Neural cell (in vitro differentiated cells): Measurements from ENCODE around the gene INPP5E. TPM values are rescaled to one million over a fixed set of nuclear protein-coding genes. Genes with fewer than 3 reads are reported as not detected.

ENCODE experiments used
- H2AFZ ChIP-seq: fragments of 200-600, 300-800 bp; sonication (generic), shearing (Covaris generic); 2 replicates; pipeline ENCODE4 v1.6.0; 2014; ENCODE audit warnings: low read depth, mild to moderate bottlenecking, antibody characterized with exemption, low read length, moderate library complexity
- H3F3A ChIP-seq: fragments of 200-600 bp; shearing (Covaris generic); 2 replicates; pipeline ENCODE4 v1.6.1; 2016; ENCODE audit warnings: mild to moderate bottlenecking, moderate library complexity, mixed read lengths, antibody characterized with exemption, low read length; ENCODE audit not compliant: insufficient read depth, poor library complexity, severe bottlenecking
- H3K27ac ChIP-seq: fragments of 200-600, 300-800 bp; sonication (generic), shearing (Covaris generic); 2 replicates; pipeline ENCODE4 v1.5.1; 2014; ENCODE audit warnings: mild to moderate bottlenecking, low read length, moderate library complexity
- H3K27me3 ChIP-seq: fragments of 300-800, 200-600 bp; sonication (generic), shearing (Covaris generic); 2 replicates; pipeline ENCODE4 v1.6.0; 2014; ENCODE audit warnings: mild to moderate bottlenecking, low read depth, low read length, moderate library complexity; ENCODE audit not compliant: insufficient read depth
- H3K36me3 ChIP-seq: fragments of 300-800, 200-600 bp; sonication (generic), shearing (Covaris generic); 2 replicates; pipeline ENCODE4 v1.5.1; 2014; ENCODE audit warnings: mild to moderate bottlenecking, antibody characterized with exemption, low read length, moderate library complexity; ENCODE audit not compliant: insufficient read depth
- H3K4me2 ChIP-seq: fragments of 300-800, 200-600 bp; sonication (generic), shearing (Covaris generic); 2 replicates; pipeline ENCODE4 v1.6.0; 2014; ENCODE audit warnings: mild to moderate bottlenecking, low read length
- H3K4me3 ChIP-seq: fragments of 300-800, 200-600 bp; sonication (generic), shearing (Covaris generic); 2 replicates; pipeline ENCODE4 v1.5.1; 2014; ENCODE audit warnings: mild to moderate bottlenecking, low read length, moderate library complexity
- H3K79me2 ChIP-seq: fragments of 200-600 bp; shearing (Covaris generic); replicated peaks from 2 replicates; pipeline ENCODE4 v1.6.0; 2014; ENCODE audit warnings: mild to moderate bottlenecking, low read length, moderate library complexity; ENCODE audit not compliant: insufficient read depth
- H3K9ac ChIP-seq: fragments of 300-800, 200-600 bp; sonication (generic), shearing (Covaris generic); 2 replicates; pipeline ENCODE4 v1.6.1; 2016; ENCODE audit warnings: mild to moderate bottlenecking, low read length, mixed read lengths
- H3K9me2 ChIP-seq: fragments of 200-600 bp; shearing (Covaris generic); 2 replicates; pipeline ENCODE4 v1.6.1; 2016; ENCODE audit warnings: mild to moderate bottlenecking, low read length, mixed read lengths; ENCODE audit not compliant: insufficient read depth
- H3K9me3 ChIP-seq: fragments of 200-600, 300-800 bp; sonication (generic), shearing (Covaris generic); 2 replicates; pipeline ENCODE4 v1.6.1; 2016; ENCODE audit warnings: mild to moderate bottlenecking, mixed run types, low read length, moderate library complexity, mixed read lengths
- H4K20me1 ChIP-seq: fragments of 200-600 bp; shearing (Covaris generic); 2 replicates; pipeline ENCODE4 v1.6.1; 2016; ENCODE audit warnings: mild to moderate bottlenecking, mixed run types; ENCODE audit not compliant: insufficient read depth
- EP300 ChIP-seq: fragments of 450-650 bp; conservative IDR thresholded peaks from 2 replicates; pipeline ENCODE4 v1.6.1; 2014; ENCODE audit warnings: antibody characterized with exemption, mild to moderate bottlenecking, moderate library complexity; ENCODE audit not compliant: poor library complexity, severe bottlenecking
- EZH2 ChIP-seq: fragments of 200-600, 300-800 bp; shearing (Covaris generic), sonication (generic); IDR thresholded peaks from 2 replicates; pipeline ENCODE4 v1.6.1; 2014; ENCODE audit warnings: antibody characterized with exemption, low read length, borderline replicate concordance, mild to moderate bottlenecking; ENCODE audit not compliant: insufficient read depth, poor library complexity, severe bottlenecking
- MXI1 ChIP-seq: fragments of 450-650 bp; conservative IDR thresholded peaks from 2 replicates; pipeline ENCODE4 v1.6.1; 2014; ENCODE audit warnings: antibody characterized with exemption, mild to moderate bottlenecking; ENCODE audit not compliant: poor library complexity, severe bottlenecking
- POLR2AphosphoS5 ChIP-seq: IDR thresholded peaks from 2 replicates; pipeline ENCODE4 v1.6.1; 2012
- RAD21 ChIP-seq: fragments of 450-650 bp; conservative IDR thresholded peaks from 2 replicates; pipeline ENCODE4 v1.6.1; 2014; ENCODE audit warnings: antibody characterized with exemption, mild to moderate bottlenecking, moderate library complexity
- SMC3 ChIP-seq: fragments of 450-650 bp; conservative IDR thresholded peaks from 2 replicates; pipeline ENCODE4 v1.6.1; 2014; ENCODE audit warnings: antibody characterized with exemption, mild to moderate bottlenecking, moderate library complexity; ENCODE audit not compliant: poor library complexity
- TAF1 ChIP-seq: IDR thresholded peaks from 2 replicates; pipeline ENCODE4 v1.6.1; 2012; ENCODE audit warnings: low read depth
- polyA plus RNA-seq: library from polyadenylated mRNA; depleted of rRNA; stranded (reverse); fragments of >200 nt; gene quantifications from 2 replicates; pipeline ENCODE4 v1.2.3, GENCODE V29; 2014
- TF ChIP-seq, protein P1 (sequence below): fragments of 450-650 bp; IDR thresholded peaks from 2 replicates; pipeline ENCODE4 v1.5.1; 2014; ENCODE audit warnings: antibody characterized with exemption, mild to moderate bottlenecking, moderate library complexity; ENCODE audit not compliant: poor library complexity, severe bottlenecking
- TF ChIP-seq, protein P2 (sequence below): IDR thresholded peaks from 2 replicates; pipeline ENCODE4 v1.6.1; 2012; ENCODE audit warnings: borderline replicate concordance

The INPP5E gene
- polyA plus RNA-seq, 1 donor from 2014 or later = 17.9 TPM

DNA sequence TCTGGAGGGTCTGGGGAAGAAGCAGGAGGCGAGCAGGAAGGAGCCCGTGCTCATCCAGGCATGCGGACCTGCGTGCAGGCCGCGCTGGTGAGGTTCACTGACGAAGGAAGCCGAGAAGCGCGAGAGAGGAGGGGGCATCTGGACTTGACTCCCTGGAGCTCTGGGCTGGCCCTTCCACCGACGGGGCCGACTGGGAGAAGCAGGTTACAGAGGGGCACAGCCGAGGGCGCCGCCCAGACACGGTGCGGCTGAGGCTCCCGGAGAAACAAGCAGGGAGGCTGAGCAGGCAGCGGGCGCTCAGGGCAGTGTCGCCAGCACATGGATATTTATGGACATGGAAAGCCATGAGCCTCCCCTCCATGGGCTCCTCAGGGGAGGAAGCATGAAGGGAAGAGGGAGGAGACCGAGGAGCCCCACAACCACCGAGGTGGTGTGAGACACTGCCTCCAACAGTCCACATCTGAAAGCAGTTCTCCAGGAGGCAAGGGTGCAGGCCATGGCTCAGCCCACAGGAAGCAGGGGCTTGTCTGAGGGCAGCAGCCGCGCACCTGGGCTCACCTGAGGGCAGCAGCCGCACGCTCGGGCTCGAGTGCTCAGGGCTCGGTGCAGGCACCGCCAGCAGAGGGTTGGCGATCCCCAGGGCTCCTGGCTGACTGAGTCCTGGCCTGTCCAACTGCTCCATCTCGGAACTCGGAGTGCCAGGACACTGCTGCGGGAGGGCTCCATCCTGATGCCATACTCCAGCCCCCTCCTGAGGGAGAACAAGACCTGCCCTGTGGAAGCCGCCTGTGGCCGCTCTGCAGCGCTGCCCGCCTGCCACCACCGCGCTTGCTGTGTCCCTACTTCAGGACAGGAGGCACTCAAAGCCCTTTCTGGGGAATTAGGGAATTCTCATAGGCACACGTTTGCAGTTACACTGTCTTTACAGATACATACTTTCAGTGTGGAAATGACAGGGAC is 15.7 kb upstream of the INPP5E start:
- H3K27ac ChIP-seq = no peak overlapping the region
- no peak overlapping the region for H3K9ac ChIP-seq
- H2AFZ ChIP-seq = no peak overlapping the region
- no peaks in the 10 kb centered on the region for H3K36me3 ChIP-seq
- H3K27me3 ChIP-seq = no peaks in the 10 kb centered on the region
- H3F3A ChIP-seq = no peaks in the 10 kb centered on the region
- TF ChIP-seq, protein P1, sequence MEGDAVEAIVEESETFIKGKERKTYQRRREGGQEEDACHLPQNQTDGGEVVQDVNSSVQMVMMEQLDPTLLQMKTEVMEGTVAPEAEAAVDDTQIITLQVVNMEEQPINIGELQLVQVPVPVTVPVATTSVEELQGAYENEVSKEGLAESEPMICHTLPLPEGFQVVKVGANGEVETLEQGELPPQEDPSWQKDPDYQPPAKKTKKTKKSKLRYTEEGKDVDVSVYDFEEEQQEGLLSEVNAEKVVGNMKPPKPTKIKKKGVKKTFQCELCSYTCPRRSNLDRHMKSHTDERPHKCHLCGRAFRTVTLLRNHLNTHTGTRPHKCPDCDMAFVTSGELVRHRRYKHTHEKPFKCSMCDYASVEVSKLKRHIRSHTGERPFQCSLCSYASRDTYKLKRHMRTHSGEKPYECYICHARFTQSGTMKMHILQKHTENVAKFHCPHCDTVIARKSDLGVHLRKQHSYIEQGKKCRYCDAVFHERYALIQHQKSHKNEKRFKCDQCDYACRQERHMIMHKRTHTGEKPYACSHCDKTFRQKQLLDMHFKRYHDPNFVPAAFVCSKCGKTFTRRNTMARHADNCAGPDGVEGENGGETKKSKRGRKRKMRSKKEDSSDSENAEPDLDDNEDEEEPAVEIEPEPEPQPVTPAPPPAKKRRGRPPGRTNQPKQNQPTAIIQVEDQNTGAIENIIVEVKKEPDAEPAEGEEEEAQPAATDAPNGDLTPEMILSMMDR = no peak
- H4K20me1 ChIP-seq = no peaks in the 10 kb centered on the region
- no peak overlapping the region for H3K4me2 ChIP-seq
- H3K4me3 ChIP-seq = no peak overlapping the region
- H3K79me2 ChIP-seq = no peaks in the 10 kb centered on the region
- no peaks in the 10 kb centered on the region for H3K9me2 ChIP-seq
- H3K9me3 ChIP-seq = no peaks in the 10 kb centered on the region

DNA sequence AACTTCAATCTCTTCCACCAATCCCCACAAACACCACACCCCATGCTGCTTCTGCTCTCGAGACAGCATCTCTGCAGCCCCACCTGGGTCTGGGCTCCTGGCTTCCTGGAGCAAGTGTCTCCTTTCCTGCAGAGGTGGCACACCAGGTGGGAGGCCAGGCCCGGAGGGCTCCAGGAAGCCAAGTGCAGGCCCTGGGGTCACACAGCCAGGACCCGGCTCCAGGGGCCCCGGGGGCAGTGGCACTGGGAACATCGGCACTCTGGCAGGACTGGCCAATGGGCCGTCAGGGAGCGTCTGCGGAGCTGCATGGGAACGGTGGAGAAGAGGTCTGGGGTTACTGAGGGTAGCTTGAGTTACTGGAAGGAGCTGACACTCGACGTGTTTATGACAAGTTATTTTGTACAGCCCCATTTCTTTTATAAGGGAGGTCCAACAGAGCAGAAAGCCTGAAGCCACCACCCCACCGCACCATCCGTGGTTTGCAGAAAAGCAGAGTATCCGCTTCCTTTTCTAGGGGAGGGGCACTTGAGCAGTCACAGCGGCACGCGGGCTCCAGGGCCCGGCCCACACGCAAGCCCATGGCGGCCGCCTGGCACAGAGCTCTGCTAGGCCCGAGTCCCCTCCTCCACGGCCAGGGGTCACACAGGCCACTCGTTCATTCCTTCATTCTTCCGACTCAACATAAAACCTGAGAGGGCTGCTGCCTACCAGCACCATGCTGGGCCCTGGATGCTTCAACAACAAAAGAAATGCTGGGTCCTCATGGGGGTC is 14.6 kb upstream of the INPP5E start:
- TF ChIP-seq EZH2 = no peak
- no peak for TF ChIP-seq RAD21
- no peak for TF ChIP-seq MXI1
- TF ChIP-seq SMC3 = no peak
- TF ChIP-seq, protein P2, sequence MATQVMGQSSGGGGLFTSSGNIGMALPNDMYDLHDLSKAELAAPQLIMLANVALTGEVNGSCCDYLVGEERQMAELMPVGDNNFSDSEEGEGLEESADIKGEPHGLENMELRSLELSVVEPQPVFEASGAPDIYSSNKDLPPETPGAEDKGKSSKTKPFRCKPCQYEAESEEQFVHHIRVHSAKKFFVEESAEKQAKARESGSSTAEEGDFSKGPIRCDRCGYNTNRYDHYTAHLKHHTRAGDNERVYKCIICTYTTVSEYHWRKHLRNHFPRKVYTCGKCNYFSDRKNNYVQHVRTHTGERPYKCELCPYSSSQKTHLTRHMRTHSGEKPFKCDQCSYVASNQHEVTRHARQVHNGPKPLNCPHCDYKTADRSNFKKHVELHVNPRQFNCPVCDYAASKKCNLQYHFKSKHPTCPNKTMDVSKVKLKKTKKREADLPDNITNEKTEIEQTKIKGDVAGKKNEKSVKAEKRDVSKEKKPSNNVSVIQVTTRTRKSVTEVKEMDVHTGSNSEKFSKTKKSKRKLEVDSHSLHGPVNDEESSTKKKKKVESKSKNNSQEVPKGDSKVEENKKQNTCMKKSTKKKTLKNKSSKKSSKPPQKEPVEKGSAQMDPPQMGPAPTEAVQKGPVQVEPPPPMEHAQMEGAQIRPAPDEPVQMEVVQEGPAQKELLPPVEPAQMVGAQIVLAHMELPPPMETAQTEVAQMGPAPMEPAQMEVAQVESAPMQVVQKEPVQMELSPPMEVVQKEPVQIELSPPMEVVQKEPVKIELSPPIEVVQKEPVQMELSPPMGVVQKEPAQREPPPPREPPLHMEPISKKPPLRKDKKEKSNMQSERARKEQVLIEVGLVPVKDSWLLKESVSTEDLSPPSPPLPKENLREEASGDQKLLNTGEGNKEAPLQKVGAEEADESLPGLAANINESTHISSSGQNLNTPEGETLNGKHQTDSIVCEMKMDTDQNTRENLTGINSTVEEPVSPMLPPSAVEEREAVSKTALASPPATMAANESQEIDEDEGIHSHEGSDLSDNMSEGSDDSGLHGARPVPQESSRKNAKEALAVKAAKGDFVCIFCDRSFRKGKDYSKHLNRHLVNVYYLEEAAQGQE = no peak
- no peak for TF ChIP-seq POLR2AphosphoS5
- no peak for TF ChIP-seq TAF1
- TF ChIP-seq EP300 = no peak
- TF ChIP-seq, protein P1 = no peak
- H3K4me2 ChIP-seq = no peak overlapping the region
- no peaks in the 10 kb centered on the region for H3K36me3 ChIP-seq
- no peak overlapping the region for H3K27ac ChIP-seq
- H3K4me3 ChIP-seq = no peak overlapping the region
- no peaks in the 10 kb centered on the region for H3K79me2 ChIP-seq
- H2AFZ ChIP-seq = no peak overlapping the region
- no peaks in the 10 kb centered on the region for H3F3A ChIP-seq
- H4K20me1 ChIP-seq = no peaks in the 10 kb centered on the region
- no peak overlapping the region for H3K9ac ChIP-seq
- H3K27me3 ChIP-seq = no peaks in the 10 kb centered on the region
- H3K9me2 ChIP-seq = no peaks in the 10 kb centered on the region
- H3K9me3 ChIP-seq = no peaks in the 10 kb centered on the region
